OCI-LY3 (cell line): ENCODE results near the gene OR13C8.
"Not testable (repeated sequence)": the region's sequence is repeated elsewhere in the genome, so short reads cannot be mapped to it uniquely, and the experiment has no call there.

Experiments used
- H2AFZ ChIP-seq: fragments of 200-600, 300-600 bp; shearing (Covaris generic); 2 replicates; pipeline ENCODE4 v1.6.0; 2014; ENCODE audit warnings: antibody characterized with exemption, low read depth, low read length
- H3K27ac ChIP-seq: fragments of 200-600, 300-600 bp; sonication (generic); 2 replicates; pipeline ENCODE4 v1.5.1; 2014; ENCODE audit warnings: mild to moderate bottlenecking, low read length, moderate library complexity, mixed read lengths
- H3K27me3 ChIP-seq: fragments of 200-600, 300-600 bp; sonication (generic); 2 replicates; pipeline ENCODE4 v1.6.1; 2014; ENCODE audit warnings: low read depth, low read length, mixed read lengths
- H3K36me3 ChIP-seq: fragments of 200-600, 300-600 bp; sonication (generic); replicated peaks from 2 replicates; pipeline ENCODE3; 2014; ENCODE audit warnings: low read depth, low read length, mixed read lengths
- H3K4me1 ChIP-seq: fragments of 300-600, 200-600 bp; sonication (generic); 2 replicates; pipeline ENCODE4 v1.6.1; 2014; ENCODE audit warnings: low read length, mixed read lengths
- H3K4me2 ChIP-seq: fragments of 200-600, 300-600 bp; sonication (generic); 2 replicates; pipeline ENCODE4 v1.6.1; 2014; ENCODE audit warnings: low read length, mixed read lengths
- H3K4me3 ChIP-seq: fragments of 300-600, 200-600 bp; sonication (generic); 2 replicates; pipeline ENCODE4 v1.5.1; 2014; ENCODE audit warnings: antibody characterized with exemption, mild to moderate bottlenecking, low read length, moderate library complexity
- H3K79me2 ChIP-seq: fragments of 300-600, 200-600 bp; shearing (Covaris generic); 2 replicates; pipeline ENCODE4 v1.6.1; 2014; ENCODE audit warnings: mild to moderate bottlenecking, low read length, mixed read lengths
- H3K9ac ChIP-seq: fragments of 300-600, 200-600 bp; shearing (Covaris generic); 2 replicates; pipeline ENCODE4 v1.6.0; 2014; ENCODE audit warnings: mild to moderate bottlenecking, low read length, moderate library complexity
- H3K9me3 ChIP-seq: fragments of 200-600, 300-600 bp; shearing (Covaris generic); 2 replicates; pipeline ENCODE4 v1.6.1; 2014; ENCODE audit warnings: low read length, mixed read lengths; ENCODE audit not compliant: insufficient read depth
- H4K20me1 ChIP-seq: fragments of 200-600, 300-600 bp; sonication (generic); 2 replicates; pipeline ENCODE4 v1.6.1; 2016; ENCODE audit warnings: low read length, mixed read lengths; ENCODE audit not compliant: insufficient read depth
- CTCF ChIP-seq: fragments of 200-600, 300-600 bp; sonication (generic); IDR thresholded peaks from 2 replicates; pipeline ENCODE4 v1.5.1; 2014; ENCODE audit warnings: antibody characterized with exemption, low read length, low read depth
- EZH2phosphoT487 ChIP-seq: fragments of 200-600 bp; shearing (Covaris generic); IDR thresholded peaks from 2 replicates; pipeline ENCODE4 v1.6.1; 2018; ENCODE audit warnings: antibody characterized with exemption, mixed run types, low read depth

The OR13C8 gene

GRCh38 chr9:104604801-104605200, 35.8 kb downstream of the OR13C8 start:
- no peaks in the 10 kb centered on the region for H3K79me2 ChIP-seq
- TF ChIP-seq EZH2phosphoT487 (no peak), CTCF (no peak)
- no peak overlapping the region for H3K27ac ChIP-seq
- H4K20me1 ChIP-seq = no peaks in the 10 kb centered on the region
- H3K27me3 ChIP-seq = no peaks in the 10 kb centered on the region
- H3K4me1 ChIP-seq = no peaks in the 10 kb centered on the region
- H3K36me3 ChIP-seq = no peaks in the 10 kb centered on the region
- H3K9me3 ChIP-seq = no peaks in the 10 kb centered on the region
- H3K4me3 ChIP-seq = no peak overlapping the region
- no peak overlapping the region for H3K4me2 ChIP-seq
- H3K9ac ChIP-seq = no peak overlapping the region
- H2AFZ ChIP-seq = no peak overlapping the region

DNA sequence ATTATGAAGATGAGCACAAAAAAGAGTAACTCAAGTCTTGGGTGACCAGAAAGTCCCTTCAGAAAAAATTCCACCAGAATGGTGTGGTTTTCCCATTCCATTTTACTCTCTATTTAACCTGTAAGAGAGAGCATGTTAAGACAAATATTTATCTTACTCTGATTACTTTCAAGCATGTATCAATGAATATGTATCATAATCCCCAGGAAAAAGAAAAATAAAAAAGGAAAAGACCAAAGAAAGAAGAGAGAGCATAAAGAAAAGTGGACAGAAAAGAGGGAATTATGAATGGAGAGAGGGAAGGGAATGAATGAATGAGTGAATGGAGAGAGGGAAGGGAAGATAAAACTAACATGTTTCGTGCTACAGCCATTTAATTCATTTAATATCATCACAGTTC, 36.6 kb downstream of the OR13C8 start, which contains the start of gene OR13C2:
Gene OR13C2, minus strand, starts transcription at position 101 of the 400 bp plus-strand sequence. Its CDS starts 0 bp downstream, at position 101.
- H3K4me2 ChIP-seq, H3K9me3 ChIP-seq, H3K27ac ChIP-seq, H3K79me2 ChIP-seq, H4K20me1 ChIP-seq, H3K27me3 ChIP-seq, H3K9ac ChIP-seq, H3K36me3 ChIP-seq, H3K4me1 ChIP-seq, H3K4me3 ChIP-seq, H2AFZ ChIP-seq: not testable (repeated sequence)

DNA sequence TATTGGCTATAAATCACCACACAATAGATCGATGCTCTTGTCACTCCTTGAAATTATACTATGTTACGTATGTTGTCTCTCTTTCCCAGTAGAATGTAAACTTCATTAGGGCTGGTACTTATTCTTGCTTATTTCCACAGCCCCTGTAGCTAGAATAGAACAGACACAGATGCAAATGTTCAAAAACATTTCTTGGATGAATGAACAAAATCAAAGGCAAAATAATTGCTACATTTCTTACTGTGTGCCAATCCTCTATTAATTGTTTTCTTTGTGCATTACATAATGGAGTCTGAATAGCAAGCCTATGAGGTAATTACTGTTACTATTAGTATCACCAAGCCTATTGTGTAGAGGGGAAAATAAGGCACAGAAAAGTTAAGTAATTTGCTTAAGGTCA, 37.2 kb downstream of the OR13C8 start:
- H3K36me3 ChIP-seq = no peaks in the 10 kb centered on the region
- no peak overlapping the region for H2AFZ ChIP-seq
- no peaks in the 10 kb centered on the region for H4K20me1 ChIP-seq
- no peak overlapping the region for H3K4me3 ChIP-seq
- no peaks in the 10 kb centered on the region for H3K27me3 ChIP-seq
- no peaks in the 10 kb centered on the region for H3K4me1 ChIP-seq
- H3K27ac ChIP-seq = no peak overlapping the region
- H3K9ac ChIP-seq = no peak overlapping the region
- no peaks in the 10 kb centered on the region for H3K79me2 ChIP-seq
- TF ChIP-seq EZH2phosphoT487 = no peak
- no peak for TF ChIP-seq CTCF
- H3K4me2 ChIP-seq = no peak overlapping the region
- no peaks in the 10 kb centered on the region for H3K9me3 ChIP-seq

DNA sequence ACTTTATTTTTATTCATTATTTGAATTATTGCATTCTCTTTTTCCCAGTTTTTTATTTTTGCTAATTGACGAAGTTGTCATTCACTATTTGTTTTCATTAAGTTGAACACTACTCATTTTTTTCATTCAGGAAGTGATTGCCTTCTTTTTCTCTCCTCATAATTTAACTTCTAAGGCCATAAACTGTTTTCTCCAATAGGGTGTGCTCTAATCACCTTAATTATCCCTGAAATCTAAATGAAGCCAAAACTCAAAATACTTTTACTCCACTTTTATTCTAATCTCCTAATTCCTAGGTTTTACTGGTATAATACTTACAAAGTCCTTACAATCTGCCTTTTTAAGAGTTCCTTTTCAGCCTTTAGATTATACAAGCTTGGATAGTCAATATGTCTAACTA, 39.4 kb downstream of the OR13C8 start:
- H3K4me3 ChIP-seq = no peak overlapping the region
- H3K27me3 ChIP-seq = no peaks in the 10 kb centered on the region
- no peak overlapping the region for H2AFZ ChIP-seq
- no peaks in the 10 kb centered on the region for H4K20me1 ChIP-seq
- H3K9me3 ChIP-seq = no peaks in the 10 kb centered on the region
- H3K27ac ChIP-seq = no peak overlapping the region
- TF ChIP-seq CTCF (peak; percentile 46), EZH2phosphoT487 (no peak)
- H3K4me2 ChIP-seq = no peak overlapping the region
- H3K9ac ChIP-seq = no peak overlapping the region
- H3K4me1 ChIP-seq = no peaks in the 10 kb centered on the region
- H3K79me2 ChIP-seq = no peaks in the 10 kb centered on the region
- no peaks in the 10 kb centered on the region for H3K36me3 ChIP-seq

GRCh38 chr9:104611213-104611612, 42.2 kb downstream of the OR13C8 start:
- TF ChIP-seq EZH2phosphoT487 = no peak
- TF ChIP-seq CTCF = no peak

More at GRCh38 chr9:104611213-104611612, 42.2 kb downstream of the OR13C8 start:
- no peaks in the 10 kb centered on the region for H3K36me3 ChIP-seq
- no peaks in the 10 kb centered on the region for H3K27me3 ChIP-seq
- H3K4me2 ChIP-seq = no peak overlapping the region
- no peaks in the 10 kb centered on the region for H3K4me1 ChIP-seq
- no peak overlapping the region for H3K27ac ChIP-seq
- no peak overlapping the region for H3K4me3 ChIP-seq
- H3K79me2 ChIP-seq = no peaks in the 10 kb centered on the region
- H3K9me3 ChIP-seq = no peaks in the 10 kb centered on the region
- H2AFZ ChIP-seq = no peak overlapping the region
- no peak overlapping the region for H3K9ac ChIP-seq
- H4K20me1 ChIP-seq = no peaks in the 10 kb centered on the region
